Type B pancreatic cell (in vitro differentiated cells): ENCODE data around the gene LRRC63. TPM values are rescaled to one million over a fixed set of nuclear protein-coding genes. Genes with fewer than 3 reads are reported as not detected.

Experiments
- DNase-seq: peaks from one replicate; pipeline ENCODE4 v3.0.0; 2021; ENCODE audit warnings: mixed read lengths; ENCODE audit not compliant: unreplicated experiment; ENCODE audit errors: extremely low spot score
- H3K27ac Mint-ChIP-seq: 2 replicates; pipeline ENCODE4 v1.8.0; 2021; ENCODE audit warnings: mild to moderate bottlenecking, mixed read lengths
- H3K27me3 Mint-ChIP-seq: 2 replicates; pipeline ENCODE4 v1.8.0; 2021; ENCODE audit warnings: mixed read lengths
- H3K36me3 Mint-ChIP-seq: 2 replicates; pipeline ENCODE4 v1.8.0; 2021; ENCODE audit warnings: mixed read lengths
- H3K4me1 Mint-ChIP-seq: one replicate; pipeline ENCODE4 v1.8.0; 2021; ENCODE audit warnings: mixed read lengths; ENCODE audit not compliant: unreplicated experiment
- H3K4me3 Mint-ChIP-seq: 2 replicates; pipeline ENCODE4 v1.8.0; 2021; ENCODE audit warnings: mild to moderate bottlenecking, mixed read lengths
- H3K9me3 Mint-ChIP-seq: 2 replicates; pipeline ENCODE4 v1.8.0; 2021; ENCODE audit warnings: mixed read lengths
- CTCF ChIP-seq: fragments of 200-600 bp; sonication (generic); conservative IDR thresholded peaks from 2 replicates; pipeline ENCODE4 v1.5.0; 2021; ENCODE audit warnings: antibody characterized with exemption, mild to moderate bottlenecking
- total RNA-seq: library from RNA; stranded (reverse); gene quantifications from 2 replicates; pipeline ENCODE4 v1.2.1, GENCODE V29; 2021; ENCODE audit warnings: low replicate concordance

The LRRC63 gene
- total RNA-seq, 1 donor from 2014 or later: 0.24 TPM

GRCh38 chr13:46195016-46195415, 16.7 kb upstream of the LRRC63 start:
- Mint-ChIP-seq H3K9me3 (no peaks in the 10 kb centered on the region), H3K27ac (no peak overlapping the region), H3K36me3 (no peaks in the 10 kb centered on the region), H3K4me1 (no peaks in the 10 kb centered on the region), H3K4me3 (no peak overlapping the region), H3K27me3 (no peaks in the 10 kb centered on the region)
- no peak for DNase-seq
- no peak for TF ChIP-seq CTCF

GRCh38 chr13:46197299-46198048, 14.3 kb upstream of the LRRC63 start:
- TF ChIP-seq CTCF: no peak

GRCh38 chr13:46198696-46199193, 13.0 kb upstream of the LRRC63 start:
- Mint-ChIP-seq H3K36me3 (no peaks in the 10 kb centered on the region), H3K27ac (no peak overlapping the region), H3K27me3 (no peaks in the 10 kb centered on the region), H3K4me1 (peaks cover 11% of the 10 kb centered on the region), H3K4me3 (no peak overlapping the region), H3K9me3 (no peaks in the 10 kb centered on the region)
- TF ChIP-seq CTCF: no peak
- DNase-seq: no peak

More at GRCh38 chr13:46197299-46198048, 14.3 kb upstream of the LRRC63 start:
- Mint-ChIP-seq H3K9me3 (no peaks in the 10 kb centered on the region), H3K27ac (no peak overlapping the region), H3K27me3 (no peaks in the 10 kb centered on the region), H3K36me3 (no peaks in the 10 kb centered on the region), H3K4me3 (no peak overlapping the region), H3K4me1 (no peaks in the 10 kb centered on the region)
- no peak for DNase-seq

GRCh38 chr13:46202188-46202795, 9.4 kb upstream of the LRRC63 start:
- no peak overlapping the region for H3K27ac Mint-ChIP-seq
- peaks cover 11% of the 10 kb centered on the region for H3K4me1 Mint-ChIP-seq
- no peak for TF ChIP-seq CTCF
- no peaks in the 10 kb centered on the region for H3K36me3 Mint-ChIP-seq
- H3K9me3 Mint-ChIP-seq: no peaks in the 10 kb centered on the region
- H3K4me3 Mint-ChIP-seq: no peak overlapping the region
- no peak for DNase-seq
- no peaks in the 10 kb centered on the region for H3K27me3 Mint-ChIP-seq

GRCh38 chr13:46202966-46203365, 8.8 kb upstream of the LRRC63 start:
- peak overlapping the region; percentile 80 for H3K27ac Mint-ChIP-seq
- no peak for TF ChIP-seq CTCF
- H3K4me1 Mint-ChIP-seq: peaks cover 11% of the 10 kb centered on the region
- no peaks in the 10 kb centered on the region for H3K36me3 Mint-ChIP-seq
- no peak for DNase-seq
- H3K27me3 Mint-ChIP-seq: no peaks in the 10 kb centered on the region
- no peaks in the 10 kb centered on the region for H3K9me3 Mint-ChIP-seq
- H3K4me3 Mint-ChIP-seq: peak overlapping the region; percentile 24
